ENCODE measurements around the gene RAB14. TPM values are rescaled to one million over a fixed set of nuclear protein-coding genes. Genes with fewer than 3 reads are reported as not detected.

RAB14 gene
- polyA plus RNA-seq, 1 of the 3 experiments (the other 2 are of a cell fraction), result 17.4 TPM

- Histone ChIP-seq H3K4me3 (ENCODE audit: low read depth in 2 of 2, low read length in 1 of 2) (no peak overlapping the region), H3K9ac (no peak overlapping the region), H2AFZ (ENCODE audit: low read depth) (no peak overlapping the region), H3K79me2 (ENCODE audit: insufficient read depth) (no peaks in the 10 kb centered on the region), H3F3A (replicated peaks; ENCODE audit: insufficient read depth) (peaks cover 9% of the 10 kb centered on the region), H4K20me1 (ENCODE audit: insufficient read depth) (no peaks in the 10 kb centered on the region), H3K27ac (ENCODE audit: low read depth in 2 of 2, low read length in 1 of 2) (no peak overlapping the region), H3K4me2 (no peak overlapping the region), H3K4me1 (ENCODE audit: control insufficient read depth in 1 of 2, insufficient read depth in 2 of 2, low read depth in 1 of 2, low read length in 1 of 2) (no peaks in the 10 kb centered on the region), H3K9me3 (no peaks in the 10 kb centered on the region), H3K27me3 (ENCODE audit: insufficient read depth) (no peaks in the 10 kb centered on the region), H3K36me3 (replicated peaks in 1 of 2; ENCODE audit: control insufficient read depth in 1 of 2, insufficient read depth in 2 of 2, low read length in 1 of 2) (no peaks in the 10 kb centered on the region), H3K9me2 (no peaks in the 10 kb centered on the region)
- DNase-seq, result no peak
- 84% methylated on average over 4 of the region's 5 CpGs for WGBS (ENCODE audit: low lambda C conversion rate)
- ChIA-PET CTCF (interaction anchor here (1.6 to 4.3 kb wide), 3 partner anchors 57 to 191 kb away, joined by 3 to 64 read pairs (median 45); partner anchors contain the start of gene GSN), POLR2A (no interaction called here)
- TF ChIP-seq GATA2 (CRISPR knock-in tag; IDR thresholded peaks at IDR 0.05), result no peak
- TF ChIP-seq ZBTB33 (IDR thresholded peaks at IDR 0.05; ENCODE audit: borderline replicate concordance, low read depth), result no peak
- no peak for TF ChIP-seq JUND (IDR thresholded peaks at IDR 0.05)
- TF ChIP-seq SMC3 (IDR thresholded peaks at IDR 0.05; ENCODE audit: low read depth, low read length), result no peak
Measured at GRCh38 chr9:121210536-121210935, 8.9 kb upstream of the RAB14 start.

GRCh38 chr9:121207371-121207940, 5.8 kb upstream of the RAB14 start:
- peaks cover 9% of the 10 kb centered on the region for H3F3A ChIP-seq (replicated peaks; ENCODE audit: insufficient read depth)
- 87% methylated on average over 2 of the region's 2 CpGs for WGBS (ENCODE audit: low lambda C conversion rate)
- no peak for DNase-seq

More at GRCh38 chr9:121207371-121207940, 5.8 kb upstream of the RAB14 start:
- Histone ChIP-seq H3K4me2 (no peak overlapping the region), H2AFZ (ENCODE audit: low read depth) (no peak overlapping the region), H3K9me2 (no peaks in the 10 kb centered on the region), H3K4me3 (ENCODE audit: low read depth in 2 of 2, low read length in 1 of 2) (no peak overlapping the region), H3K4me1 (ENCODE audit: control insufficient read depth in 1 of 2, insufficient read depth in 2 of 2, low read depth in 1 of 2, low read length in 1 of 2) (peaks cover 0 to 2% of the 10 kb centered on the region in 2 experiments; a peak in 2 of 4 replicates), H3K36me3 (replicated peaks in 1 of 2; ENCODE audit: control insufficient read depth in 1 of 2, insufficient read depth in 2 of 2, low read length in 1 of 2) (no peaks in the 10 kb centered on the region), H3K27me3 (ENCODE audit: insufficient read depth) (no peaks in the 10 kb centered on the region), H3K9me3 (no peaks in the 10 kb centered on the region), H3K27ac (ENCODE audit: low read depth in 2 of 2, low read length in 1 of 2) (no peak overlapping the region), H3K9ac (no peak overlapping the region), H3K79me2 (ENCODE audit: insufficient read depth) (no peaks in the 10 kb centered on the region), H4K20me1 (ENCODE audit: insufficient read depth) (no peaks in the 10 kb centered on the region)
- POLR2A ChIA-PET, result no interaction called here
- CTCF ChIA-PET, result interaction anchor here (1.0 kb wide), 1 partner anchor 16 kb away, joined by 3 read pairs; no protein-coding TSS in a partner anchor
- TF ChIP-seq ZBTB33 (IDR thresholded peaks at IDR 0.05; ENCODE audit: borderline replicate concordance, low read depth) (no peak), EZH2phosphoT487 (IDR thresholded peaks at IDR 0.05; ENCODE audit: borderline replicate concordance, low read depth) (no peak), RAD21 (IDR thresholded peaks at IDR 0.05; ENCODE audit: low read length) (no peak), NFIC (IDR thresholded peaks at IDR 0.05; ENCODE audit: borderline replicate concordance) (no peak), SIN3A (IDR thresholded peaks at IDR 0.05; ENCODE audit: borderline replicate concordance, low read depth, low read length) (no peak), FOSL2 (IDR thresholded peaks at IDR 0.05; ENCODE audit: borderline replicate concordance, low read depth) (no peak), JUND (IDR thresholded peaks at IDR 0.05) (no peak), EP300 (IDR thresholded peaks at IDR 0.05; ENCODE audit: borderline replicate concordance in 1 of 2, low read depth in 1 of 2, low read length in 1 of 2) (no peak), CHD2 (IDR thresholded peaks at IDR 0.05; ENCODE audit: low read length, partially characterized antibody) (no peak)

Data from SK-N-SH (cell line).